K562 (cell line): ENCODE data around the gene HES4.

ENCODE experiments used
- NFXL1 ChIP-seq: fragments of 450-650 bp; formaldehyde crosslinking; IDR thresholded peaks from 2 replicates; pipeline ENCODE4 v1.4.0; 2021; ENCODE audit warnings: mild to moderate bottlenecking
- TF ChIP-seq, protein P1 (sequence below): fragments of 250-450 bp; sonication (Bioruptor Pico); IDR thresholded peaks from 2 replicates; pipeline ENCODE4 v1.5.0; 2021

DNA sequence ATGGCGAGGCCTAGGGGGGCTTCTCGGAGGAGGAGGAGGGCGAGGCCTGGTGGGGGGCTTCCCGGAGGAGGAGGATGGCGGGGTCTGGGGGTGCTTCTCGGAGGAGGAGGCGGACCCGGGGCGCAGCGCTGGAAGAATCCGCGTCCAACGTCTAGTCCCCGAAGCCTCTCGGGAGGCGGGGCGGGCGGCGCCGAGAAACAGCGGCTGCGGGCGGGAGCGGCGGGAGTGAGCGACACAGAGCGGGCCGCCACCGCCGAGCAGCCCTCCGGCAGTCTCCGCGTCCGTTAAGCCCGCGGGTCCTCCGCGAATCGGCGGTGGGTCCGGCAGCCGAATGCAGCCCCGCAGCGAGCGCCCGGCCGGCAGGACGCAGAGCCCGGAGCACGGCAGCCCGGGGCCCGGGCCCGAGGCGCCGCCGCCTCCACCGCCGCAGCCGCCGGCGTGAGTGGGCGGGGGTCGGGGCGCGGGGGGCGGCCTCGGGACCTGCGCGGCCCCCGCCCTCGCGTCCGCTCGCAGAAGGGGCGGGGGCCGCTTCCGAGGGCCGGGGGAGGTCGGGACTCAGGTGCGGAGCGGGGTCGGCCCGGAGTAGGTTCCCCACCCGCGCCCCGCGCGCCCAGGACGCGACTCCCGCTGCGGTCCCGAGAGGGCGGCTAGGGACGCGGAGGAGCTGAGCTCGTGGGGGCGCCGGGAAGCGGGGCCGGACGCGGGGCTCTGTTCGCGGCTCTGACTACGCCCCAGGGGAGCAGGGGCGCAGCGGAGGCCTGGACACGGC lies 39.4 kb downstream of the HES4 start, which contains the start of gene KLHL17:
- TF ChIP-seq, protein P1, sequence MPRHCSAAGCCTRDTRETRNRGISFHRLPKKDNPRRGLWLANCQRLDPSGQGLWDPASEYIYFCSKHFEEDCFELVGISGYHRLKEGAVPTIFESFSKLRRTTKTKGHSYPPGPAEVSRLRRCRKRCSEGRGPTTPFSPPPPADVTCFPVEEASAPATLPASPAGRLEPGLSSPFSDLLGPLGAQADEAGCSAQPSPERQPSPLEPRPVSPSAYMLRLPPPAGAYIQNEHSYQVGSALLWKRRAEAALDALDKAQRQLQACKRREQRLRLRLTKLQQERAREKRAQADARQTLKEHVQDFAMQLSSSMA (CRISPR knock-in tag): no peak
- TF ChIP-seq NFXL1 (CRISPR knock-in tag): no peak
